Breast epithelium (tissue), 3 donors: ENCODE results near the gene SORBS1.

ENCODE experiments used
- POLR2A ChIP-seq: fragments of 450-650 bp; IDR thresholded peaks from one replicate; pipeline ENCODE4 v1.6.1; 2016; ENCODE audit warnings: antibody characterized with exemption, mild to moderate bottlenecking, moderate library complexity
- POLR2AphosphoS5 ChIP-seq, 3 donors: sonication (generic); formaldehyde crosslinking; IDR thresholded peaks; one replicate each; pipeline ENCODE4 v1.6.1; 2017; ENCODE audit warnings: antibody characterized with exemption in 3 of 3
- TF ChIP-seq, protein P1 (sequence below), 3 donors: fragments of 450-650 bp; IDR thresholded peaks; one replicate each; pipeline ENCODE4 v1.5.1; 2016 to 2017; ENCODE audit warnings: antibody characterized with exemption in 3 of 3, mild to moderate bottlenecking in 3 of 3, moderate library complexity in 3 of 3

- TF ChIP-seq, protein P1, sequence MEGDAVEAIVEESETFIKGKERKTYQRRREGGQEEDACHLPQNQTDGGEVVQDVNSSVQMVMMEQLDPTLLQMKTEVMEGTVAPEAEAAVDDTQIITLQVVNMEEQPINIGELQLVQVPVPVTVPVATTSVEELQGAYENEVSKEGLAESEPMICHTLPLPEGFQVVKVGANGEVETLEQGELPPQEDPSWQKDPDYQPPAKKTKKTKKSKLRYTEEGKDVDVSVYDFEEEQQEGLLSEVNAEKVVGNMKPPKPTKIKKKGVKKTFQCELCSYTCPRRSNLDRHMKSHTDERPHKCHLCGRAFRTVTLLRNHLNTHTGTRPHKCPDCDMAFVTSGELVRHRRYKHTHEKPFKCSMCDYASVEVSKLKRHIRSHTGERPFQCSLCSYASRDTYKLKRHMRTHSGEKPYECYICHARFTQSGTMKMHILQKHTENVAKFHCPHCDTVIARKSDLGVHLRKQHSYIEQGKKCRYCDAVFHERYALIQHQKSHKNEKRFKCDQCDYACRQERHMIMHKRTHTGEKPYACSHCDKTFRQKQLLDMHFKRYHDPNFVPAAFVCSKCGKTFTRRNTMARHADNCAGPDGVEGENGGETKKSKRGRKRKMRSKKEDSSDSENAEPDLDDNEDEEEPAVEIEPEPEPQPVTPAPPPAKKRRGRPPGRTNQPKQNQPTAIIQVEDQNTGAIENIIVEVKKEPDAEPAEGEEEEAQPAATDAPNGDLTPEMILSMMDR (IDR thresholded peaks at IDR 0.05), result no peak
- TF ChIP-seq POLR2A, result no peak
- TF ChIP-seq POLR2AphosphoS5 (IDR thresholded peaks at IDR 0.05), result no peak
Measured at GRCh38 chr10:95536017-95536416, 25.2 kb downstream of the SORBS1 start.
